ENCODE measurements around the gene YTHDC2.

The YTHDC2 gene

GRCh38 chr5:113634957-113635356, 121.5 kb downstream of the YTHDC2 start:
- TF ChIP-seq CTCF (IDR thresholded peaks at IDR 0.05; ENCODE audit: low read depth, low read length, missing control alignments) = no peak
- no peak for DNase-seq (ENCODE audit: low read depth)
- H3K4me3 ChIP-seq (ENCODE audit: low read depth, low read length) = no peak overlapping the region

- no peak overlapping the region for H3K4me3 ChIP-seq (ENCODE audit: low read depth, low read length)
- DNase-seq (ENCODE audit: low read depth) = no peak
- TF ChIP-seq CTCF (IDR thresholded peaks at IDR 0.05; ENCODE audit: low read depth, low read length, missing control alignments) = no peak
Observed at GRCh38 chr5:113641715-113642114, 128.2 kb downstream of the YTHDC2 start.

Data from GM12864 (cell line).